Stimulated activated CD8-positive, alpha-beta memory T cell treated with anti-CD3 and anti-CD28 coated beads, Interleukin-2, amount 100 ng/mL, for 48 hours (primary cell): ENCODE measurements around the gene RPP21.
"Not testable (repeated sequence)": the region's sequence is repeated elsewhere in the genome, so short reads cannot be mapped to it uniquely, and the experiment has no call there.

Source experiments
- DNase-seq, 2 donors: peaks; one replicate each; pipeline ENCODE4 v3.0.0-alpha.2; 2020; ENCODE audit warnings: low read depth in 2 of 2

The RPP21 gene

GRCh38 chr6:30329331-30329730 lies 15.6 kb upstream of the RPP21 start:
- DNase-seq = no peak

GRCh38 chr6:30331981-30332380 lies 13.0 kb upstream of the RPP21 start:
- no peak for DNase-seq

GRCh38 chr6:30334075-30334783 lies 10.7 kb upstream of the RPP21 start:
- no peak for DNase-seq

GRCh38 chr6:30340589-30341054 lies 4.3 kb upstream of the RPP21 start:
- no peak for DNase-seq

- DNase-seq = no peak
Measured at GRCh38 chr6:30341218-30341617, 3.7 kb upstream of the RPP21 start.

- no peak for DNase-seq
Measured at GRCh38 chr6:30341728-30342127, 3.2 kb upstream of the RPP21 start.

- no peak for DNase-seq
Measured at GRCh38 chr6:30344191-30344867, 627 bp upstream of the RPP21 start.

- DNase-seq = no peak
Measured at GRCh38 chr6:30345852-30346251, 896 bp downstream of the RPP21 start.

GRCh38 chr6:30348957-30349356 lies 4.0 kb downstream of the RPP21 start:
- no peak for DNase-seq

- no peak for DNase-seq
Measured at GRCh38 chr6:30349421-30350177, 4.6 kb downstream of the RPP21 start.

GRCh38 chr6:30350524-30350923 lies 5.6 kb downstream of the RPP21 start:
- no peak for DNase-seq

- DNase-seq = no peak
Measured at GRCh38 chr6:30352550-30352949, 7.6 kb downstream of the RPP21 start.

GRCh38 chr6:30355281-30355680 lies 10.3 kb downstream of the RPP21 start:
- DNase-seq = no peak

- no peak for DNase-seq
Measured at GRCh38 chr6:30356536-30356935, 11.6 kb downstream of the RPP21 start.

- DNase-seq = peak in 1 of 2 donors; percentile 22
Measured at GRCh38 chr6:30357678-30358540, 13.0 kb downstream of the RPP21 start.

GRCh38 chr6:30359276-30359675 lies 14.3 kb downstream of the RPP21 start:
- DNase-seq = no peak

- DNase-seq = no peak
Measured at GRCh38 chr6:30360139-30360538, 15.2 kb downstream of the RPP21 start.

GRCh38 chr6:30361661-30362060 lies 16.7 kb downstream of the RPP21 start:
- no peak for DNase-seq

GRCh38 chr6:30363459-30363858 lies 18.5 kb downstream of the RPP21 start:
- no peak for DNase-seq

GRCh38 chr6:30364591-30364990 lies 19.6 kb downstream of the RPP21 start:
- no peak for DNase-seq

GRCh38 chr6:30369280-30369679 lies 24.3 kb downstream of the RPP21 start:
- DNase-seq = not testable (repeated sequence)
